HG03520 (cell line): ENCODE measurements around the gene CHD2.
"Not testable (repeated sequence)": the region's sequence is repeated elsewhere in the genome, so short reads cannot be mapped to it uniquely, and the experiment has no call there.

Source experiments
- ATAC-seq: cut with Tn5 transposase; IDR thresholded peaks from one replicate; pipeline ENCODE4 v1.9.1; 2021; ENCODE audit warnings: mild to moderate bottlenecking, moderate library complexity; ENCODE audit not compliant: unreplicated experiment

The CHD2 gene

GRCh38 chr15:93046120-93046519, 146.0 kb downstream of the CHD2 start:
- no peak for ATAC-seq

- no peak for ATAC-seq
Measured at GRCh38 chr15:93046721-93047120, 146.6 kb downstream of the CHD2 start.

GRCh38 chr15:93047621-93048425, 147.7 kb downstream of the CHD2 start:
- no peak for ATAC-seq

GRCh38 chr15:93048426-93048721, 148.2 kb downstream of the CHD2 start:
- ATAC-seq = no peak

- ATAC-seq = no peak
Measured at GRCh38 chr15:93048759-93049161, 148.6 kb downstream of the CHD2 start.

GRCh38 chr15:93049233-93049632, 149.1 kb downstream of the CHD2 start:
- ATAC-seq = no peak

- ATAC-seq = no peak
Measured at GRCh38 chr15:93049914-93050578, 149.9 kb downstream of the CHD2 start.

- no peak for ATAC-seq
Measured at GRCh38 chr15:93050648-93051047, 150.5 kb downstream of the CHD2 start.

GRCh38 chr15:93051236-93052089, 151.3 kb downstream of the CHD2 start:
- no peak for ATAC-seq

GRCh38 chr15:93052090-93052879, 152.2 kb downstream of the CHD2 start:
- ATAC-seq = no peak

GRCh38 chr15:93055211-93055610, 155.1 kb downstream of the CHD2 start:
- no peak for ATAC-seq

- no peak for ATAC-seq
Measured at GRCh38 chr15:93056836-93057235, 156.7 kb downstream of the CHD2 start.

- ATAC-seq = no peak
Measured at GRCh38 chr15:93057618-93058017, 157.5 kb downstream of the CHD2 start.

- ATAC-seq = no peak
Measured at GRCh38 chr15:93058128-93058527, 158.0 kb downstream of the CHD2 start.

- ATAC-seq = no peak
Measured at GRCh38 chr15:93058904-93059427, 158.8 kb downstream of the CHD2 start.

- ATAC-seq = no peak
Measured at GRCh38 chr15:93059442-93059841, 159.3 kb downstream of the CHD2 start.

- ATAC-seq = no peak
Measured at GRCh38 chr15:93060336-93061248, 160.5 kb downstream of the CHD2 start.

- ATAC-seq = not testable (repeated sequence)
Measured at GRCh38 chr15:93062628-93063261, 162.6 kb downstream of the CHD2 start.

- no peak for ATAC-seq
Measured at GRCh38 chr15:93063262-93063671, 163.1 kb downstream of the CHD2 start.
